IPS-18c (cell line): ENCODE measurements around the gene G2E3.
A peak's percentile ranks its signal among the peaks of the same experiment; 100 is the strongest.
"Not testable (repeated sequence)": the region's sequence is repeated elsewhere in the genome, so short reads cannot be mapped to it uniquely, and the experiment has no call there.

Source experiments
- H3K4me3 ChIP-seq: 2 replicates; pipeline ENCODE4 v1.7.0; 2013; ENCODE audit warnings: low read depth, mild to moderate bottlenecking, low read length, moderate library complexity; ENCODE audit not compliant: insufficient read depth
- H3K9me3 ChIP-seq: one replicate; pipeline ENCODE4 v1.6.1; 2013; ENCODE audit warnings: mild to moderate bottlenecking, low read length, moderate library complexity; ENCODE audit not compliant: control insufficient read depth, insufficient read depth

G2E3 gene

DNA sequence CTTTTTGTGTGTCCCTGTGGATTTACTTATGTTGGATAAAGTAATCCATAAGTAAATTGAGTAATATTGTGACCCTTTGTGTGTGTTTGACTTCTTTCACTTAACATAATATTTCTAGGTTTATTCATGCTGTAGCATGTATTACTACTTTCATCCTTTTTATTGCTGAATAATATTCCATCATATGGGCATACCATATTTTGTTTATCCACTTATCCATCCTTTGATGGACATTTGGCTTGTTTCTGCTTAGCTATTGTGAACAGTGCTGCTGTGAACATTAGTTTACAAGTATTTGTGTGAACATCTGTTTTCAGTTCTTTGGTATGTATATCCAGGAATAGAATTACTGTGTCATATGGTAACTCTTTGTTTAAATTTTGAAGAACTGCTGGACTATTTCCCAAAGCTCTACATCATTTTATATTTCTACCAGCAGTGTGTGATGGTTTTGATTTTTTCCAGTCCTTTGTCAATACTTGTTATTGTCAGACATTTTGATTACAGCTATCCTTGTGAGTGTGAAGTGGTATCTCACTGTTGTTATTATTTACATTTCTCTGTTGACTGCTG, 25.2 kb downstream of the G2E3 start:
- Histone ChIP-seq H3K4me3 (no peak overlapping the region), H3K9me3 (no peaks in the 10 kb centered on the region)

- Histone ChIP-seq H3K9me3 (no peaks in the 10 kb centered on the region), H3K4me3 (no peak overlapping the region)
These were observed 26.2 kb downstream of the G2E3 start for GRCh38 chr14:30585204-30585603.

- H3K4me3 ChIP-seq = no peak overlapping the region
- H3K9me3 ChIP-seq = no peaks in the 10 kb centered on the region
These were observed 28.2 kb downstream of the G2E3 start for GRCh38 chr14:30587141-30587540.

DNA sequence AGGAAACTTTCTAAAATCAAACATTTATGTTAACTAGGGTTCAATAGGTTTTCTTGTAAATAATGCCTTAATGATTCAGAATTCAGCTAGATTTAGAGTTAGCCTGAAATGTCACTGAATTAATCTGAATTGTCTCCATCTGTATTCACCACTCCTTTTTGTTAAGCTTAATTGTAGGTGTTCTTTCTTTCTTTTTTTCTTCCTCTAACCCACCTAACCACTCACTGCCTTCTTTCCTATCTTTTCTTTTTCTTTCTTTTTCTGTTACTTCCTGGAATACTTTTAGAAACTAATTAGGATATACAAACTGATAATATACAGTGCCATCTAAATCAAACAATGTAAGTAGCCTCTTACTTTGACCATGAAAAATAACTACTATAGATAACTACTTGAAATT, 29.9 kb downstream of the G2E3 start:
- H3K9me3 ChIP-seq = no peaks in the 10 kb centered on the region
- no peak overlapping the region for H3K4me3 ChIP-seq

- Histone ChIP-seq H3K4me3 (no peak overlapping the region), H3K9me3 (no peaks in the 10 kb centered on the region)
These were observed 38.0 kb downstream of the G2E3 start for GRCh38 chr14:30596935-30597334.

DNA sequence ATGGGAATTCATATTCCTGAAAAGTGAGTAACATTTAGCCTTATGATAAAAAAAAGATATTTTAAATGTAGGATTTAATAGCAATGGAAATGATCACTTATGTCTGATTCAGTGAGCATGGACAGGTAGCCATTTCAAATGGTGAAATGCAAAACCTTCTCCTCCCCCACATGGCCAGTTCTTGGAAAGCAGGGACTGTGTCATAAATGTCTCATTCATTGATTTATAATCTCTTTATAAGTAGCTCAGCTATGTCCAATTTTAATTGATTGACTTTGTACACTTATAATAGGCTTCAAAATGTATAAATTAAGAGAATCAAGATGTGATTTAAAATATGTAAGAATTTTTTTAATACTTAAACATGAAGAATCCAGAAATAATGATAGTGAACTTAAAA, 38.5 kb downstream of the G2E3 start:
- H3K9me3 ChIP-seq = no peaks in the 10 kb centered on the region
- H3K4me3 ChIP-seq = no peak overlapping the region

- H3K9me3 ChIP-seq = no peaks in the 10 kb centered on the region
- no peak overlapping the region for H3K4me3 ChIP-seq
These were observed 42.3 kb downstream of the G2E3 start for GRCh38 chr14:30600922-30601918.

DNA sequence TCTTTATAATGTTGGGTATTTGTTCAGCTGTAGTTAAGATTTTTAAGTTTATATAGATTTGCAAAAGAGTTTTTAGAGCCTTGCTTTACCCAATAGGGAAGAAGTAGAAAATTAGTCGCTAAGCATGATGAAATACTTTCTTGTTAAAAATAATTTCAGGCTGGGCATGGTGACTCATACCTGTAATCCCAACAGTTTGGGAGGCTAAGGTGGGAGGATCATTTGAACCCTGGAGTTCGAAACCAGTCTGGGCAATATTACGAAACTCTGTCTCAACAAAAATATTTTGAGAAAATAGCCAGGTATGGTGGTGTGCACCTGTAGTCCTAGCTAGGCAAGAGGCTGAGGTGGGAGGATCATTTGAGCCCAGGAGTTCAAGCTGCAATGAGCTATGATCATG, 44.4 kb downstream of the G2E3 start:
- Histone ChIP-seq H3K9me3 (no peaks in the 10 kb centered on the region), H3K4me3 (no peak overlapping the region)

DNA sequence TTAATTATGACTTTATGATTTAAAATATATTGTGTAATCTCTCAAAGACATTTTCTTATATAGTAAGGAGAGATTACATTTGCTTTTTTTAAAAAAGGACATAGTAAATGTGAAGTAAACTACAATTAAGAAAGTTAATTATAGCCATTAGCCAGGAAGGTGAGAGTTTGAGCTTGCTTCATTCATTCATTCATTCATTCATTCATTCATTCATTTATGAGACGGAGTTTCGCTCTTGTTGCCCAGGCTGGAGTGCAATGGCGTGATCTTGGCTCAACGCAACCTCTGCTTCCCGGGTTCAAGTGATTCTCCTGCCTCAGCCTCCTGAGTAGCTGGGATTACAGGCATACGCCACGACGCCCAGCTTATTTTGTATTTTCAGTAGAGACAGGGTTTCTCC, 45.7 kb downstream of the G2E3 start:
- not testable (repeated sequence) for H3K9me3 ChIP-seq, H3K4me3 ChIP-seq

GRCh38 chr14:30607156-30607780, 48.3 kb downstream of the G2E3 start:
- Histone ChIP-seq H3K9me3 (no peaks in the 10 kb centered on the region), H3K4me3 (no peak overlapping the region)

DNA sequence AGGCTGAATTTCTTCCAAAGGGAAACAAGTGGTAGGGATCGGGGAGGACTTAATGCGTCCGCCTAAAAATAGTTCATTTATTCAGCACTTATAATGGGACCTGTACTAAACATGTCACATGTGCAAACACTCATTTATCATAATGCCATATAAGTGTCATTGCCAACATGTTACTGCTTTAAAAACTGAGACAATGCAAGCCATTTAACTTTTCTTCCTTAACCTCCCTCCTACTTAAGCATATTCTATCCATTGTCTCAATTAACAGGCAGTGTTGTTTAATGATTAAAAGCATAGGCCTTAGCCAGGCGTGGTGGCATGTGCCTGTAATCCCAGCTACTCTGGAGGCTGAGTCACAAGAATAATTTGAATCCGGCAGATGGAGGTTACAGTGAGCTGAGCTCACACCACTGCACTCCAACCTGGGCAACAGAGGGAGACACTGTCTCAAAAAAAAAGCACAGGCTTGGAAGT, 49.6 kb downstream of the G2E3 start:
- no peak overlapping the region for H3K4me3 ChIP-seq
- no peaks in the 10 kb centered on the region for H3K9me3 ChIP-seq

DNA sequence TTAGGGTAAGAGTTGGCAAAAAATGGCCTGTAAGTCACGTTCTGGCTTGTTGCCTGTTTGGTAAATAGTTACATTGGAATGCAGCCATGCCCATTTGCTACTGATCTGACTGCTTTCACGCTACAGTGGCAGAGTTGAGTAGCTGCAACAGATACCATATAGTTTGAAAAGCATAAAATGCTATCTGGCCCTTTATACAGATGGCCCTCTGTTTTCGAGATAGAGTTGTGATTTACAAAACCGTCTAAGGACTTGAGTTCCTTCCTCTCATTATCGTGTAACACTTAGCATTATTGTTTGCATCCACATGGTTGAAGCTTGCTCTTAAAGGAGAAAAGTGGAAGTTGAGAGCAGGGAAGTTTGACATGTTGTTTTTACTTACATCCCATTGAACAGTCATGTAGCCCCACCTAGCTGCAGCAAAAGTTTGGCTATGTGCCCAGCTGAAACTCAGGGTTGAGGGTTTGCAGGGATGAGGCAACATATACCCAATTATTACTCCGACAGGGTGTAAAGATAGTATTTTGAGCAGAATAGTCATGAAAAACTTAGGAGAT, 51.9 kb downstream of the G2E3 start:
- H3K4me3 ChIP-seq = no peak overlapping the region

GRCh38 chr14:30614155-30614554, 55.2 kb downstream of the G2E3 start:
- no peak overlapping the region for H3K4me3 ChIP-seq
- no peaks in the 10 kb centered on the region for H3K9me3 ChIP-seq

More for the DNA sequence above, 51.9 kb downstream of the G2E3 start:
- H3K9me3 ChIP-seq = no peaks in the 10 kb centered on the region

DNA sequence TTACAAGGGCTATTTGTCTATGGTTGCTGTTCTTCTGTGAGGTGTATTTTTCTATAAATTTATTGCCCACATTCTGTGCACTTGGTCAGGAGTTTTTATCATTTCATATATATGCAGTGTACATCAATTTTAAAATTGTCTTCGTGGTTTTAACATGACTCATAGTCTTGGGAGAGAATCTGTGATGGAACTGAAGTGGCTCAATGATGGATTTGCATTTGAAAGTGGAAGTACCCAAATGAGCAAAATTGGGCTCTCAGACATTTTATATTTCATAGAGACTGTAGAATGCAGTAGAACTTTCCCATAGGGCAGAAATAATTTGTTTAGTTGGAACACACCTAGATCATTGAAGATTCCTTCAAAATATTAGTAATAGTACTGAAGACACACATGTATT, 61.2 kb downstream of the G2E3 start:
- Histone ChIP-seq H3K4me3 (no peak overlapping the region), H3K9me3 (no peaks in the 10 kb centered on the region)

- Histone ChIP-seq H3K4me3 (peak overlapping the region; percentile 70), H3K9me3 (no peaks in the 10 kb centered on the region)
These were observed 62.5 kb downstream of the G2E3 start for GRCh38 chr14:30621354-30621939.

- Histone ChIP-seq H3K4me3 (peak within 1 kb of the TSS; percentile 70), H3K9me3 (no peaks in the 10 kb centered on the region)
These were observed 63.2 kb downstream of the G2E3 start, which contains the start of gene SCFD1 for GRCh38 chr14:30621940-30622830. Gene SCFD1 (plus strand): TSS chr14:30622319. CDS start chr14:30622339, 20 bp downstream.
